Cardiac septum (tissue), 1 donor: ENCODE data around the gene PERCC1. TPM values are rescaled to one million over a fixed set of nuclear protein-coding genes. Genes with fewer than 3 reads are reported as not detected.

Experiments used
- DNase-seq: peaks from one replicate; pipeline ENCODE4 v3.0.0-alpha.2; 2020; ENCODE audit warnings: low spot score
- intact Hi-C: fragments of 100-400 bp; cut with DNase I; formaldehyde crosslinking; loops from one replicate; pipeline ENCODE4 v1.14.0; 2022
- long read RNA-seq: library from polyadenylated mRNA; unstranded; transcript quantifications from one replicate; pipeline ENCODE4 v2.0.0, GENCODE V29; 2021
- total RNA-seq: library from RNA; stranded (reverse); fragmentation: NEBNext Ultra II Directional; extraction: Animal tissue kit (Norgen Biotek cat#: 25700); gene quantifications from one replicate; pipeline ENCODE4 v1.2.1, GENCODE V29; 2021
- donor health status: DM: no; HTN: no; CAD: no.

The PERCC1 gene
- not detected for total RNA-seq
- long read RNA-seq, result 0 reads

DNA sequence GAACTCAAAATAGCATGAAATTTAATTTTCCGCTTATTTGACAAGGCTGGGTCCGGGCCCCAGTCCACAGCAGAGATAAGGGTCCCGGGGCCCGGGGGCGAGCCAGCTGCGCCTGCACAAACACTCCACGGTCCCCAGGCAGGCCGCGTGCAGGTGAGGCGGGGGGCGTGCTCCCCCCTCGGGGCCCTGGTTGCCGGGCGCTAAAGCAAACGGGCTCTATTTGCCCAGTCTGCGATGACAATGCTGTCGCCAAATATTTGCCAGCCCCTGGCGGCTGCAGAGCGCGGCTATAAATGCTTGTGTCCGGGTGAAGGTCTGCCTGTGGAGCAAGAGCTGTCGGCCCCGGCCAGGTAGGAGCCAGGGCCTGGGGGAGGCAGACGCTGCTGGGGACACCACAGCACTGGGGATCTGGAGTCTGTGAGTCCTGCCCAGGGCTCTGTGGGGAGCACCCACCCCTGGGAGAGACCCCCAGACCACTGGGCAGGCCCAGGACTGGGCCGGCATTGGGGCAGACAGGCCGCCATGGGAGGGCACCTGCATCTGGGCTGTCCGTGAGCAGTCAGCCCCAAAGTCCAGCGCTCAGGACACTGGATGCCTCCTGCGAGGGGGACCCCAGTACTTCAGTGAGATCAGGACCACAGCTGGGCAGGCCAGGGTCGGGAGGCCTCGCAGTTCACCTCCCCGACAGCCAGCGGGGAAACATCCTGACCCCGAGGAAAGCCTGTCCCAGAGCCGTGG lies at the start of gene PERCC1:
Gene PERCC1 (plus strand): TSS at position 320 of the 738 bp plus-strand sequence. CDS start 1,516 bp downstream, outside the sequence.
- intact Hi-C loops, result no loop called here
- no peak for DNase-seq

GRCh38 chr16:1381612-1382406 lies 49.1 kb upstream of the PERCC1 start:
- DNase-seq, result no peak

DNA sequence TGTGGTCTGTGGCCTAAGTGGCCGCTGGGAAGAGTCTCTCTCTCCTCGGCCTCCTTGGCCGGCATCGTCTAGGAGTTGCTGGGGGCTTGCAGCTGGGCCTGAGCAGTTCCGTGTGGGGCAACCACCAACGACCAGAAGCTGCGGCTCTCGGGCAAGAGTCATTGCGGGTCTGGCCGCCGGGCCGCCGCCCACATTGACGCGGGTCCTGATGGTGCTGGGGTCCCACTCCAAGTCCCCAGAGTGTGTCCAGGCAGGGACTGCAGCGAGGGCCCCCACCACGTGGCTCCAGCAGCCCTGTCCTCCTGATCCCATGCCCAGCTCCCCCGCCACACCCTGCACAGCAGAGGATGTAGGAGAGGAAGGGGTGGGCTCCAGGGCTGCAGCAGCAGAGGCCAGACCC lies 47.3 kb upstream of the PERCC1 start:
- intact Hi-C loops, result no loop called here
- DNase-seq, result no peak

More at GRCh38 chr16:1381612-1382406, 49.1 kb upstream of the PERCC1 start:
- intact Hi-C loops, result no loop called here

DNA sequence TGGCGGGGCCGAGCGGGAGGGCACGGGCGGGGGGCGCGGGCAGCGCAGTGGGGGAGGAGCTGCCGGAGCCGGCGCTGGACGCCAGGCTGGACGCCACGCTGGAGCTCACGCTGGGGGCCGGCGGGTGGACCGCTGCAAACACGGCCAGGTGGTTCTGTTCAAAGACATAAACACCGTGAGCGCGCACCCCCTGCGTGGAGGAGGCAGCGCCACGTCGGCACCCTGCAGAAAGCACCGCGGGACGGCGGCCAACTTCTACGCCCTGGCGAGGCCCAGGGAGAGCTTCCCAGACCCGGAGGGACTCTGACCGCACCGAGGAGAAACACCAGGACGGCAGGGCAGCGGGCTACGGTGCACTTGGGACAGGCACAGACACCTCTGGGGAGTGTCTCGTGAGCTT lies 45.6 kb upstream of the PERCC1 start:
- no peak for DNase-seq
- intact Hi-C loops, result no loop called here

- intact Hi-C loops, result no loop called here
- no peak for DNase-seq
Observed at GRCh38 chr16:1387331-1387730, 43.5 kb upstream of the PERCC1 start.

- intact Hi-C loops, result no loop called here
Observed at GRCh38 chr16:1389762-1390161, 41.1 kb upstream of the PERCC1 start.

DNA sequence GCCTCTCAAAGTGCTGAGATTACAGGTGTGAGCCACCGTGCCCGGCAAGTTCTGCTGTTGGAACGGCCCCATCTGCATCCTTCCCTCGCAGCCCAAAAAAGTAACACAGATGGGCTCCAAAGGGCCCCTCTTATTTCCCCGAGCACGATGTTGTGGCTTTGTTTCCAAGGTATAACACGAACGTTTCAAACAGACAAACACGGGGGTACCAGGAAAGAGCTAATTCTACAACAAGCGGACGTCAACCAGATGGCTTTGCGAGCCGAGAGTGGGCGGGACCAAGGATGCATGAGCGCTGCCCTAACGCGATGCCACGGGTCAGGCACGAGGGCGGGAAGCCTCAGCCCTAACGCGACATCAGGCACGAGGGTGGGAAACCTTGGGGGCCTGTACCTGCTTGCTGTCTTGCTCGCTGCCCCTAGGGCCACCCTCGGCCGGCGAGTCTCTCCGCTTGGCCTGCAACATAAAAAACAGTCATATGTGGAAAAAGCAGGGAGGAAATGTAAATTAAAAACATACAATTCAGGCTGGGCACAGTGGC lies 40.6 kb upstream of the PERCC1 start:
- no peak for DNase-seq
- intact Hi-C loops, result no loop called here

More at GRCh38 chr16:1389762-1390161, 41.1 kb upstream of the PERCC1 start:
- DNase-seq, result no peak

DNA sequence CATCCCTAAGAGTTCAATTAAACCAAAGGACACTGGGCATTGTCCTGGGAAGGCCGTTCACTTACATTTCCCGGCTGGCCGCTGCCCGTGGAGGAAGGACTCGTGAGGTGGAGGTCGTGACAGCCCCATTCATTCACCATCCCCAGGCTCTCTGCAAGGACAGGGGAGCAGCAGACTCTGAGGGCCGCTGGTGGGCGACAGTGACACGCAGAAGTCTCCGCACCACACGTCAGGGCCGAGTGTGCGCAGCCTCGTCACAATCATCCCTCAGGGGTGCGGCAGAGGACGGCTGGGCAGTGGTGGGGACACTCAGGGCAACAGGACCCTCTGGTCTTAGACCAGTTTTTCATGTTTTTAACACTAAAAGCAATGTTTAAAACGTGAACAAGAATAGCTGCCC lies 38.1 kb upstream of the PERCC1 start:
- DNase-seq, result no peak
- intact Hi-C loops, result no loop called here

GRCh38 chr16:1393613-1394176 lies 37.2 kb upstream of the PERCC1 start:
- DNase-seq, result no peak

GRCh38 chr16:1394367-1394951 lies 36.4 kb upstream of the PERCC1 start:
- intact Hi-C loops, result no loop called here
- DNase-seq, result no peak

More at GRCh38 chr16:1393613-1394176, 37.2 kb upstream of the PERCC1 start:
- intact Hi-C loops, result no loop called here

DNA sequence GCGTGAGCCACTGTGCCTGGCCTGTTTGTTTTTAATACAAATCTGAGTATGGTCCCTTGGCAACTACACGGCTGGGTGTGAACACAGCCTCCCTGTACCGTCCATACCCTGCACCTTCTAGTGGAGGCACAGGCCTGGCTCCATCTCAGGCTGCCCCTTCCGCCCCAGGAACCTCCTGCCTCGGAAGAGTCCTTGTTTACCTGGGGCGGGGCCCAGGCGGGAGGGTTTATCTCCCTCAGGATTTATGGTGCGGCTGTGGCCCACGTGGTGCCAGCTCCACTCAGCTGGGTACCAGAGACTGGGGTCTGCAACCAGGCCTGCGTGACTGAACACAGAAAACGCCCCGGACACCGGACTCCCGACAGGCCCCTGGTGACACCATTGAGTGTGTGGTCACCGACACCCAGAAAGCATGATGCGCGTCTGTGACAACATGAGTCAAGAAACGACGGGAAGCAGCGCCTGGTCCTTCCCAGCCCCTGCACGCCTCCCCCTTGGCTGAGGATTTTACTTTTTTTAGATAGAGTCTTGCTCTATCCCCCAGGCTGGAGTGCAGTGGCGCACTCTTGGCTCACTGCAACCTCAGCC lies 35.3 kb upstream of the PERCC1 start:
- no peak for DNase-seq
- intact Hi-C loops, result no loop called here

DNA sequence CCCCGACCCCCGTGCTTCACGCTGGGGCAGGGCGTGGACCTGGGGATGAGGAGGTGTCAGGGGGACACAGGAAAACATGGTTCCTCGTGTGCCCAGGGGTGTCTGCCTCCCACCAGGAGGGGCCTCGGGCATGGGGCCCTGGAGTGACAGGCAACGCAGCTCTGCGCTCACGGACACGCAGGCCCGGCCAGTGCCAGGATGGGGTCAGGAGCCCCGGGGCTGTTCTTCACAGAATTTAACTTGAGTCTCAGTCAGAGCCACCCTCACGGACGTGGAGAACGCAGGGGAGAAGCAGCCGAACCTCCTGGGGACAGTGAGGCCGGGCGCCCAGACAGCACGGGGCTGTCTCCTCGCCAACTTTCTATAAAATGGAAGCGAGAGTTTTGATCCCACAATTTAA lies 33.1 kb upstream of the PERCC1 start:
- intact Hi-C loops, result no loop called here
- no peak for DNase-seq

- no peak for DNase-seq
- intact Hi-C loops, result no loop called here
Observed at GRCh38 chr16:1398351-1398750, 32.5 kb upstream of the PERCC1 start.

GRCh38 chr16:1398826-1399581 lies 31.9 kb upstream of the PERCC1 start:
- intact Hi-C loops, result no loop called here
- no peak for DNase-seq

GRCh38 chr16:1401061-1401757 lies 29.7 kb upstream of the PERCC1 start:
- intact Hi-C loops, result no loop called here
- DNase-seq, result no peak

DNA sequence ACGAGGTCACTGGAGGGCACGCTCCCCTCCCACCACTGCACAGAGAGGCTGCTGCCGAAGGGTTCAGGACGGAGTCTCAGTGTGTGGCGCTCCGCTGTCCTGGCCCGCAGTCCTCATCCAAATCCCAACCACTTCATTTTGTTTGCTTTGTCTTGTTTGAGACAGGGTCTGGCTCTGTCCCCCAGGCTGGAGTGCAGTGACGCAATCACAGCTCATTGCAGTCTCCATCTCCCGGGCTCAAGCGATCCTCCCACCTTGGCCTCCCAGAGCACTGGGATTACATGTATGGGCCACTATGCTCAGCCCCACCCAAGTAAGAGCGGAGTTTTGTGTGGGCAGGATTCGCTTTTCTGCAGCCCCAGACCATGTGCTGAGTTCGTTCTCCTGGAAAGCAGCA lies 29.1 kb upstream of the PERCC1 start:
- DNase-seq, result no peak
- intact Hi-C loops, result no loop called here

GRCh38 chr16:1403036-1403435 lies 27.8 kb upstream of the PERCC1 start:
- intact Hi-C loops, result no loop called here
- DNase-seq, result no peak

DNA sequence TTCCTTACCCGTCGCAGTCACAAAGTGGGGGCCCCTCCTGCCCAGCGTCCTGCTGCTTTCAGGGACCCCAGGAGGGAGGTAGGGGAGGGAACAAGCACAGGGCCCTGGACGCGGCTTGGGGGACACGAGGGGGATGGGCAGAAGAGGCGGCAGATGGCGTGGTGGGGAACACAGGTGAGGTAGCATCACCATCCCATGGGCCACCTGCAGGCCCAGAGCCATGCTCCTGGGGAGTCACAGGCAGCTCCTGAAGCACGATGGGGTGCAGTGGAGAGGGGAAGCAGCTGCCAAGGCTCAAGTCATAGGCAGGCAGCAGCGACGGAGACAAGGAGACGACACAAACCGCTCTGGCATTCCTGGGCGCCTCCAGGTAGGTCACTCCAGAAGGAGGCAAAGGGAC lies 27.1 kb upstream of the PERCC1 start:
- DNase-seq, result no peak
- intact Hi-C loops, result no loop called here
